Epithelial cell of umbilical artery (primary cell): Measurements from ENCODE around the gene ZNF264. TPM values are rescaled to one million over a fixed set of nuclear protein-coding genes. Genes with fewer than 3 reads are reported as not detected.

Experiments
- total RNA-seq: library from RNA; depleted of rRNA; stranded (reverse); fragments of >200 nt; gene quantifications from 2 replicates; pipeline ENCODE4 v1.2.3, GENCODE V29; 2014

Gene ZNF264
- total RNA-seq, result 16.2 and 37.1 TPM in 2 replicates

DNA sequence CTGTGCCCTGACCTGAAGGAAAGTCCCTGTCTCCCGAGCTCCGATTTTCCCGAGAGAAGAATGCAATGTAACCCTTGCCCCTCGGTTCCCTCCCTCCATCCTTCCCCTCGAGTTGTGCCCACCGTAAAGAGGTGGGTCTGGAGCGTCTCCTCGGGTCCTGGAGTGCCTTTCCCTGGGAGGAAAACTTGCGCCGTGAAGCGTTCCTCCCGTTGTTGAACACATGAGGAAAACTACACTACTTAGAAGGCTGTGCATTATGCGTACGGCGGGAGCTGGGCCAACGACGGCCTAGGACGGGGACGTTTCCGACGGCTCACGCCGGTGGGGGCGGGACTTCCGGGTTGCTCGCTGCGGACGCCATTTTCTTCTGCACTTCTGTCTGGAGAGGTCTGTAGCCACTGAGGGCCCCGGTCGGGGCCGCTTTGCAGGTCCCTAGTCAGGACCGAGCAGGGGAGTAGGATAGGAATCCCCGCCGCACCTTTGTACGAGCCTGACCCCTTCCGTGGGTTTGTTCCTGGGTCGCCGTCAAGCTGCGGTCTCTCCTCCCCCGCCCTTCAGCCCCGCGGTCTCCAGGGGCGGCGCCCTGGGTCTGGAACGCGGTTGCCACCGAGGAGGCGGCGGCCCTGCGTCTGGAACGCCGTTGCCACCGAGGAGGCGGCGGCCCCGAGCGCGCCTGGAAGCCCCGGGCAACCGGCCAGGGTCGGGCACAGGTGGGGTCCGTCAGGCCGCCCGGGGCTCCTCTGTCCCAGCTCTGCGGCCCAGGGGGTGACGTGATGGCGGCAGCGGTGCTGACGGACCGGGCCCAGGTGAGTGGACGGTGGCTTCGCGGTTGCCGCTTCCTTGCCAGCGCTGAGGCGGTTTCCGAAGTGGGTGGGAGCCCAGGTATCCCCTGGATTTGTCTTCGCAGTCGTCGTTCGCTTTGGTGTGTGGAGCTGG, at the start of gene ZNF264:
Gene ZNF264, plus strand, starts transcription at position 360 of the 936 bp plus-strand sequence. Its CDS starts 414 bp downstream, at position 774.

DNA sequence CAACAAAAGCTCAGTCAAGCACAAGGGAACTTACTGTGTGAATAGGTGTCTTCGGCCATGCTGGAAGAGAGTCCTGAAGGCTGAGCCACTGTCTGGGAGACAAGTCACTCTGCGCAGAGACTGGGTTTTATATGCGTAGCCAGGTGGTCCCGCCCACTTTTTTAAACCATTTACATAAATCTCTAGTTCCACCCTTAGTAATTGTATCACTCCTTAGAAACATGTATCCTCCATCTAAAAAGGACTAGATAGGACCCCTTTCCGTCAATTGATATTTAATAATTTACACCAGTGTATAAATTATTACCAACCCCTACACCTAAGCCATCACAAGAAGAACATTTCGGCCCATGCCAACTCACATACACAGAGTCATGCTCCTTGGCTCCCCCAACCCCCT, 23.9 kb upstream of the ZNF264 start, which contains the start of gene DUXA:
Gene DUXA, minus strand, starts transcription at position 101 of the 400 bp plus-strand sequence. Its CDS starts 42 bp downstream, at position 59.

DNA sequence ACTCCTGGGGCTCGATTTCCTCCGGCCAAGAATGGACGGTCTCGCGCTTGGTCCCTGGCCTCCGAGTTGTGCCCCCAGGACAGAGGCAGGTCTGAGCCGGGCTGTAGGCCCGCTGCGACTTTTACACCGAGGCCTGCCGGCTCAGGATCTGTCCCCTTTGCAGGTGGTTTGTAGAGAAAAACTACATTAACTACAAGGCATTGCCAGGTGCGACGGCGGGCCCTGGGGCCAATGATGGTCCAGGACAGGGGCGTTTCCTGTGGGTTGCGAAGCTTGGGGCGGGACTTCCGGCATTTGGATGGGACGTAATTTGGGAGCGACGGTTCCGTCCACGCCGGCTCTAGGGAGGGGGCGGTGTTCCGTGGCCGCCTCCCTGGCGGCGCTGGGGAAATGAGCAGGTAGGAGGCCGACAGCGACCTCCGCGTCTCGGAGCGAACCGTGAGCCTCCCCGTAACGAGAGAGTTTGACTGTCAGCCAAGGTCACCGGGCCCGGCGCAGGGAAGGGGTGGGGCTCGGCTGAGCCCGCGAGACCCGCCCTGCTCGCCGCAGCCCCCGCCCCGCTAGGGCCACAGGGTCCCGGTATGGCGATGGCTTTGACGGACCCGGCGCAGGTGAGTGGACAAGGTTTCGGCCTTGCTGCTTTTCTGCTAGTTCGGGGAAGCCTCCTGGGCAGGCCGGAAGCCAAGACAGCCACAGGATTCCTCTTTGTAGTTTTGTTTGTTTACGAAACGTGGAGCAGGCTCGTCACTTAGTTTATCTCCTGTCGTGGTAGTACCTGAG, 49.2 kb downstream of the ZNF264 start, which contains the start of gene ZNF805:
Gene ZNF805, plus strand, starts transcription at position 322 of the 780 bp plus-strand sequence. Its CDS starts 260 bp downstream, at position 582.

Other genes with a start within 250 kb of the ZNF264 start
- gene USP29, start 71.5 kb upstream of the ZNF264 start, total RNA-seq, result not detected in 2 replicates
- gene ZIM3, start 46.3 kb upstream of the ZNF264 start, total RNA-seq, result not detected in 2 replicates
- not detected in 2 replicates for gene DUXA, start 24.0 kb upstream of the ZNF264 start, total RNA-seq
- gene AURKC, start 39.5 kb downstream of the ZNF264 start, total RNA-seq, result 0.61 and 0.65 TPM in 2 replicates
- 18.5 and 22.3 TPM in 2 replicates for gene ZNF805, start 49.1 kb downstream of the ZNF264 start, total RNA-seq
- 40.9 and 45.5 TPM in 2 replicates for gene ZNF460, start 89.0 kb downstream of the ZNF264 start, total RNA-seq
- 7.8 and 8.5 TPM in 2 replicates for gene ZNF543, start 129.0 kb downstream of the ZNF264 start, total RNA-seq
- gene ZNF304, start 159.8 kb downstream of the ZNF264 start, total RNA-seq, result 7.4 and 7.8 TPM in 2 replicates
- 7.4 and 14.0 TPM in 2 replicates for gene TRAPPC2B, start 172.1 kb downstream of the ZNF264 start, total RNA-seq
- gene ZNF547, start 172.1 kb downstream of the ZNF264 start, total RNA-seq, result 1.6 and 2.1 TPM in 2 replicates
- 9.7 and 15.6 TPM in 2 replicates for gene ZNF548, start 198.4 kb downstream of the ZNF264 start, total RNA-seq
- gene ZNF17, start 219.7 kb downstream of the ZNF264 start, total RNA-seq, result 8.2 and 11.0 TPM in 2 replicates
- gene ZNF749, start 243.8 kb downstream of the ZNF264 start, total RNA-seq, result 7.8 and 13.8 TPM in 2 replicates